NCI-H2171 treated with DMSO at 0.1 percent for 48 hours (cell line): ENCODE measurements around the gene RHEBL1.
A peak's percentile ranks its signal among the peaks of the same experiment; 100 is the strongest.

Experiments used
- DNase-seq: peaks from one replicate; lab custom pipeline; 2025; lab: John Stamatoyannopoulos, UW

RHEBL1 gene

DNA sequence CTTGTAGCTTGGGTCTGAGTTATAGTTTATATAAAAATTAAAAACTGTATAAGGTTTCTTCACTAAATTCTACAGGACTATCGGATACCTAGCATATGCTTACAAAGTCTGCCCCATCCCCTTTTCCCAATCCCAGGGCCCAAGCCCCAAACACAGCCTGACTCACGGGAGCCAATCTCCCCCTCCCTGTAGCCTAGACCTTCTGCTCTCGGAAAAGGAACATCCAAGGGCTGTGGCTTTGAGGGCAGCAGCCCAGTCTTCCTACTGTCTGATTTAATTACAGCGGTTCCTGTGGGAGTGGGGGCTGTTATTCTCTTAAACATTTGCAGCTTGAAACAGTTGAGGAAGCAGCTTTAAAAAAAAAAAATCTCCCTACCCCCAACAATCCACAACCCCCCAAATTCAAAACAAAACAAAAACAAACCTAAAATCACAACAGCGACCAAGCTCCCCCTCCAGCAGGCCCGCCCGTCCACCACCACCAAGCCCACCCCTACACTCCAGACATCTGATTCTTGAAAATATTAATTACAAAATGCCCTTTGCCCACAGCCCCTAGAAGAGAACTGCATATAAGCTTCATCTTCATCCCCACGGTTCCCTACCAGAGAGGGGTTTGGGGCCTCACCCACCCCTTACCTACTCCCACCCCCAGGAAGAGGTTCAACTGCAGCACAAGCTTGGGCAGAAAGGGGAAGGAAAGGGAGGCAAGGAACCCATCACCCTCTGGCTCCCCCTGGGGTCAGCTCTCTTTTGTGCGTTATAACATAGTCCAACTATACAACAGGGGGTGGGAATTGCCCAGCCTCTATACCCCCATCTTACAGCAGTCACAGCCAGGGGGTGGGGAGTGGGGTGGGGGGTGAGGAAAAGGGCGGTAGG, 50.1 kb downstream of the RHEBL1 start:
- DNase-seq: peak; percentile 42

DNA sequence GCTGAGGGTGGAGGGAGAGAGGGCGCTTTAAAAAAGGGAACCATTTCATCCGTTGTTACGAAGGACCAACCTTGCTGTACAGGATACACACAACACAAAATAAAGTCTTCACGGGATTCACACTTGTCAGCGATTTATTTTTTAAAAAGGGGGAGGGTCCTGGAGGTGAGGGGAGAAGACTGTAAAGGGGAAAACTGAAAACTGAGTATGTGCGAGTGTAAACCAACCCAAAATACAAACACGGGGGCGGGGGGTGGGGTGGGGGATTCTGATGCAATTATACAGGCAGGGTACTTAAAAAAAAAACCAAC, 50.7 kb downstream of the RHEBL1 start:
- DNase-seq: peak; percentile 73

DNA sequence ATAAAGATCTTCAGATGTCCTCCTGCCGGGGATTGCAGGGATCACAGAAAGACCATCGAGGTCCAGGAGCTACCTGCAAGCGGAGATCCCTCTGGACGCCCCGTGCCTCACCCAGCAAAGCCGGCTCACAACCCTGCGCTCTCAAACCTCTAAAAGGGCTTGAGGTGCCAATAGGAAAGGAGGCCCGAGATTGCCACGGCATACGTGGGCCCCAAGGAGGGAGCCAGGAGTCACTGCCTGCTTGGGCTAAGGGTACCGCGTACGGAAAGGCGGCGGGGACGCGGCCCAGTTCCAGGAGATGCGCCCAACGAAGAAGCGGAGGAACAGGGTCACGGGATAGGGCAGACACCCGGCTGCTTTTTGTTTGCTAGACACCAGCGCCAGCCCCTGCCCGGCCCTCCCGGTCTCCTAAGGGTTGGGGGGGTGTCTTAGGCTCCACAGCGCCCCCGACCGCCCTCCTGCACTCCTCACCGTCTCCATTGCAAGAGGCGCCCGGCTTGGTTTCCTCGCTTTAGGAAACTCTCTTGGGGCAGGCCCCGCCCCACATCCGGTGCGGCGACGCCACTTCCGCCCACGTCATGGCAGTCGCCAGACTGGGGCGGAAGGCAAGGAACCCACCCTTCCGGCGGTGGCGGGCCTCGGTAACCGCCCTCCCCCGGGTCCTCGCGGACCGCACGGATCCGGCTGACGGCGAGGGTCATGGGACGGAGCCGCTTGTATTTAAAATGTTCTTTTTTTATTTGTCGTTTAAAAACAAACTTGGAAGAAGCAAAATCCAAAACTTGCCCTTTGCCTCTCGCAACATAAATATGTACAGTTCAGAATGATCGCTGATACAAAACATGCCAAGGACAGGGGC, 51.3 kb downstream of the RHEBL1 start, which contains the start of gene PRKAG1:
TSS of gene PRKAG1 (minus strand) at position 516 of the 859 bp plus-strand sequence. CDS start at position 480, 36 bp downstream.
- peak; percentile 97 for DNase-seq

DNA sequence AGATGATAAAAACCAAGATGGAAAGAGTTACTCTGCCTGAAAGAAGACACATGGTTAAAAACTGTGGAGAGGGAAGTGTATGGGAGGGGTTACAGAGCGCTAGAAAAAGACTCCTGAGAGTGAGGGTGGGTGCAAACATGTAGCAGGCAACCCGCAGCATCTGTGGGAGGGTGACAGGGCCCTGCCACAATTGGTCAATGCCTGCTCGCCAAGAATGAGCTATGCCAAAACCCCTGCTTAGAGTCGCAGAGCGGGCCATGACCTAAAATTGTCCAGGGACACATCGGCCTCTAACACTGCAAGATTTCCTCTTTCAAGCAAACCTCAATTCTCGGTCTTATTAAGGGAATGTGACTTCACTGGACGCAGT, 51.9 kb downstream of the RHEBL1 start:
- DNase-seq: peak; percentile 24

DNA sequence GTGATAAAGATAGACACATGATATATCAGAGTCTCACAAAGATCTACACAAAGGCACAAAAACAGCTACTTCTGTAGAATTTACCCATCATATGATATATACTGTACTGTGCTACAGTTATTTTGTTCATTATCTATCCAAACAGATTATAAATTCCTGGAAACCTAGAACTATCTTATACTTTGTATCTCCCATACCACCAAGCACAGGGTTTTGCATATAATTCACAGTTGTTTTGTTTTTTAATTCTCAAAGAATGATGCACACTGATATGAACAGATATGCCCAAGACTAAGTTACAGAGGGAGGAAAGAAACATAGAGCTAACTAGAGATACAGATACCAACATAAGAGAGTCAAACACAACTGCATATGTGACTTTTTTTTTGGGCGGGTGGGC, 54.6 kb downstream of the RHEBL1 start:
- DNase-seq: no peak
